H9 (cell line): ENCODE data around the gene GCGR. TPM values are rescaled to one million over a fixed set of nuclear protein-coding genes. Genes with fewer than 3 reads are reported as not detected.
A peak's percentile ranks its signal among the peaks of the same experiment; 100 is the strongest.

Experiments
- DNase-seq: peaks from one replicate; pipeline ENCODE4 v3.0.0-alpha.2; 2017
- H2AFZ ChIP-seq: one replicate; pipeline ENCODE4 v1.6.1; 2013; ENCODE audit warnings: mild to moderate bottlenecking, low read length, control low read depth, moderate library complexity
- H2AK5ac ChIP-seq: 2 replicates; pipeline ENCODE4 v1.6.1; 2013; ENCODE audit warnings: low read length, control low read depth, mixed read lengths; ENCODE audit not compliant: insufficient read length
- H2BK120ac ChIP-seq: one replicate; pipeline ENCODE4 v1.6.1; 2013; ENCODE audit warnings: low read depth, mild to moderate bottlenecking, low read length, control low read depth, inconsistent platforms; ENCODE audit not compliant: poor library complexity, severe bottlenecking
- H2BK12ac ChIP-seq: 2 replicates; pipeline ENCODE4 v1.6.1; 2013; ENCODE audit warnings: low read length, control low read depth, mixed read lengths, low read depth; ENCODE audit not compliant: insufficient read length
- H2BK15ac ChIP-seq: 2 replicates; pipeline ENCODE4 v1.6.1; 2013; ENCODE audit warnings: low read depth, low read length, control low read depth
- H2BK20ac ChIP-seq: one replicate; pipeline ENCODE4 v1.6.1; 2013; ENCODE audit warnings: low read depth, mild to moderate bottlenecking, low read length, control low read depth, inconsistent platforms; ENCODE audit not compliant: poor library complexity, severe bottlenecking
- H2BK5ac ChIP-seq: 2 replicates; pipeline ENCODE4 v1.6.1; 2013; ENCODE audit warnings: low read length, control low read depth, mixed read lengths; ENCODE audit not compliant: insufficient read length
- H3K14ac ChIP-seq: 2 replicates; pipeline ENCODE4 v1.6.1; 2013; ENCODE audit warnings: low read length, control low read depth; ENCODE audit not compliant: insufficient read depth
- H3K18ac ChIP-seq: 2 replicates; pipeline ENCODE4 v1.6.1; 2013; ENCODE audit warnings: low read depth, mild to moderate bottlenecking, mixed read lengths, low read length, control low read depth; ENCODE audit not compliant: insufficient read length
- H3K23ac ChIP-seq: 2 replicates; pipeline ENCODE4 v1.6.1; 2013; ENCODE audit warnings: low read length, control low read depth, mixed read lengths, low read depth; ENCODE audit not compliant: insufficient read length
- H3K23me2 ChIP-seq: 2 replicates; pipeline ENCODE4 v1.6.1; 2013; ENCODE audit warnings: low read depth, mild to moderate bottlenecking, mixed read lengths, low read length, control low read depth; ENCODE audit not compliant: insufficient read length, poor library complexity, severe bottlenecking
- H3K27ac ChIP-seq: 2 replicates; pipeline ENCODE4 v1.5.1; 2013; ENCODE audit warnings: low read length, control low read depth, mixed read lengths, low read depth; ENCODE audit not compliant: insufficient read length
- H3K27me3 ChIP-seq: 2 replicates; pipeline ENCODE4 v1.6.1; 2013; ENCODE audit warnings: low read length, control low read depth, inconsistent platforms; ENCODE audit not compliant: insufficient read depth
- H3K4ac ChIP-seq: 2 replicates; pipeline ENCODE4 v1.6.1; 2013; ENCODE audit warnings: low read depth, mild to moderate bottlenecking, control low read depth, inconsistent platforms, low read length, moderate library complexity
- H3K4me1 ChIP-seq: 2 replicates; pipeline ENCODE4 v1.6.1; 2013; ENCODE audit warnings: low read length, control low read depth, inconsistent platforms; ENCODE audit not compliant: insufficient read depth
- H3K4me2 ChIP-seq: 2 replicates; pipeline ENCODE4 v1.6.1; 2013; ENCODE audit warnings: low read length, control low read depth, mixed read lengths; ENCODE audit not compliant: insufficient read length, insufficient read depth
- H3K56ac ChIP-seq: 2 replicates; pipeline ENCODE4 v1.6.1; 2013; ENCODE audit warnings: low read depth, mild to moderate bottlenecking, mixed read lengths, low read length, control low read depth; ENCODE audit not compliant: insufficient read length
- H3K79me1 ChIP-seq: 2 replicates; pipeline ENCODE4 v1.6.1; 2013; ENCODE audit warnings: low read depth, mild to moderate bottlenecking, moderate library complexity, low read length, control low read depth, inconsistent platforms; ENCODE audit not compliant: insufficient read depth, poor library complexity, severe bottlenecking
- H3K79me2 ChIP-seq: 2 replicates; pipeline ENCODE4 v1.6.1; 2013; ENCODE audit warnings: low read length, control low read depth, inconsistent platforms; ENCODE audit not compliant: insufficient read depth
- H3K9ac ChIP-seq: 2 replicates; pipeline ENCODE4 v1.6.1; 2013; ENCODE audit warnings: low read length, control low read depth, mixed read lengths; ENCODE audit not compliant: insufficient read length; ENCODE audit errors: extremely low read depth
- H3K9me3 ChIP-seq: one replicate; pipeline ENCODE4 v1.6.1; 2013; ENCODE audit warnings: low read depth, low read length, inconsistent platforms; ENCODE audit not compliant: control insufficient read depth
- H3T11ph ChIP-seq: one replicate; pipeline ENCODE4 v1.6.1; 2013; ENCODE audit warnings: mild to moderate bottlenecking, low read length, control low read depth, inconsistent platforms
- H4K20me1 ChIP-seq: one replicate; pipeline ENCODE4 v1.6.1; 2013; ENCODE audit not compliant: control insufficient read depth, insufficient read length, insufficient read depth
- H4K5ac ChIP-seq: 2 replicates; pipeline ENCODE4 v1.6.1; 2013; ENCODE audit warnings: low read depth, mild to moderate bottlenecking, mixed read lengths, low read length, control low read depth; ENCODE audit not compliant: insufficient read length
- H4K8ac ChIP-seq: replicated peaks from 2 replicates; pipeline ENCODE4 v1.6.1; 2013; ENCODE audit warnings: low read length, control low read depth, mixed read lengths, low read depth; ENCODE audit not compliant: insufficient read length
- H4K91ac ChIP-seq: 2 replicates; pipeline ENCODE4 v1.6.1; 2013; ENCODE audit warnings: low read depth, mild to moderate bottlenecking, moderate library complexity, mixed read lengths, low read length, control low read depth; ENCODE audit not compliant: insufficient read length
- H3K27ac Mint-ChIP-seq, 3 experiments: 2 replicates in 2 of 3; 3 replicates in 1 of 3; pipeline ENCODE4 v1.8.0; 2020 to 2021; ENCODE audit warnings: mixed read lengths in 3 of 3, mild to moderate bottlenecking in 1 of 3, moderate library complexity in 1 of 3
- H3K27me3 Mint-ChIP-seq: 2 replicates; pipeline ENCODE4 v1.8.0; 2021; ENCODE audit warnings: low read depth, mild to moderate bottlenecking, moderate library complexity, mixed read lengths
- H3K36me3 Mint-ChIP-seq, 3 experiments: 2 replicates in 2 of 3; 3 replicates in 1 of 3; pipeline ENCODE4 v1.8.0; 2020 to 2021; ENCODE audit warnings: low read depth in 3 of 3, mixed read lengths in 3 of 3; ENCODE audit not compliant: insufficient read depth in 1 of 3
- H3K4me1 Mint-ChIP-seq, 2 experiments: 2 replicates each; pipeline ENCODE4 v1.8.0; 2020; ENCODE audit warnings: mixed read lengths in 2 of 2
- H3K4me3 Mint-ChIP-seq, 2 experiments: 2 replicates in 1 of 2; 3 replicates in 1 of 2; pipeline ENCODE4 v1.8.0; 2020 to 2021; ENCODE audit warnings: mild to moderate bottlenecking in 2 of 2, mixed read lengths in 2 of 2, moderate library complexity in 1 of 2
- H3K9me3 Mint-ChIP-seq, 2 experiments: 2 replicates in 1 of 2; 3 replicates in 1 of 2; pipeline ENCODE4 v1.8.0; 2020; ENCODE audit warnings: mild to moderate bottlenecking in 2 of 2, mixed read lengths in 2 of 2, moderate library complexity in 1 of 2
- WGBS: extraction: QIAGEN DNeasy Blood & Tissue Kit; methylation state at CpG from one replicate; pipeline ENCODE4 v1.1.7; 2013; ENCODE audit warnings: missing lambda C conversion rate, low lambda C conversion rate, mixed read lengths; ENCODE audit not compliant: insufficient read length; ENCODE audit errors: extremely low coverage; 5-methylcytosine and 5-hydroxymethylcytosine counted together
- total RNA-seq: library from RNA; stranded (reverse); gene quantifications from 2 replicates; pipeline ENCODE4 v1.2.1, GENCODE V29; 2021
- TF ChIP-seq, protein P1 (sequence below): fragments of 200-600 bp; sonication (generic); conservative IDR thresholded peaks from 3 replicates; pipeline ENCODE4 v1.8.0; 2021; ENCODE audit warnings: antibody characterized with exemption, mild to moderate bottlenecking

GCGR gene
- total RNA-seq, 1 experiment from 2014 or later, result 0.24 TPM

DNA sequence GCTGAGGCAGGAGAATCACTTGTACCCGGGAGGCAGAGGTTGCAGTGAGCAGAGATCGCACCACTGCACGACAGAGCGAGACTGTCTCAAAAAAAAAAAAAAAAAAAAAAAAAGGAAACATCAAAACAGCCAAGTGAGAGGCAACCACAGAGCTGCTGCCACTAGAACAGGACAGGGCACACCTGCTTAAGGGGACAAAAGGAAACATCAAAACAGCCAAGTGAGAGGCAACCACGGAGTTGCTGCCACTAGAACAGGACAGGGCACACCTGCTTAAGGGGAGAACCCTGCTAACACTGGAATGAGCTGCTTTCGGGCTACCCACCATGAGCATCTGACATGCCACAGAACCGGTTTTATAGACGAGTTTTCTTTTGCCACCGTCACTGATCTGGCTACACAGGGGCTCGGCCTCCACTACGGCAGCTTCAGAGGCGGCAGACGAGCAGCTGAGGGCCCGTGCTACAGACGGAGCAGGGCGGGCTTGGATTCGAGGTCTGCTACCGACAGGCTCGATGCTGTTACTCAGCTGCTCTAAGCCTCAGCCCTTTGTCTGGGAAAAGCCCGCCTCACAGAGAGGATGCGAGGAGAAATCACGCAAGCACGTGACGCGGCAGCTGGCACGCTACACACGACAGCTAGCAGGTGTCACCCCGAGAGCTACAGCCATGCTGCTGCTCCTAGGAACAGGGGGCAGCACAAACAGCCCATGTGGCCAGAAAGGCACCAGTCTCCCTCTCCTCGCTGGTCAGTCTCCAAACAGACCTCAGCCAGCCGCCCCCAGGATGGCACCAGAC is 54.4 kb downstream of the GCGR start:
- Mint-ChIP-seq H3K4me3 (peak overlapping the region; percentile 82 to 88; a peak in 4 of 5 replicates), H3K4me1 (peaks cover 9 to 20% of the 10 kb centered on the region in 2 experiments), H3K27ac (no peak overlapping the region; a peak in 1 of 7 replicates), H3K27me3 (peaks cover 2% of the 10 kb centered on the region), H3K9me3 (peaks cover 0 to 3% of the 10 kb centered on the region in 2 experiments; a peak in 1 of 5 replicates), H3K36me3 (peaks cover 20 to 62% (median 55%) of the 10 kb centered on the region in 3 experiments; a peak in 6 of 7 replicates)
- no peak for DNase-seq
- peak overlapping the region; percentile 78 for H3K4me2 ChIP-seq
- TF ChIP-seq, protein P1, sequence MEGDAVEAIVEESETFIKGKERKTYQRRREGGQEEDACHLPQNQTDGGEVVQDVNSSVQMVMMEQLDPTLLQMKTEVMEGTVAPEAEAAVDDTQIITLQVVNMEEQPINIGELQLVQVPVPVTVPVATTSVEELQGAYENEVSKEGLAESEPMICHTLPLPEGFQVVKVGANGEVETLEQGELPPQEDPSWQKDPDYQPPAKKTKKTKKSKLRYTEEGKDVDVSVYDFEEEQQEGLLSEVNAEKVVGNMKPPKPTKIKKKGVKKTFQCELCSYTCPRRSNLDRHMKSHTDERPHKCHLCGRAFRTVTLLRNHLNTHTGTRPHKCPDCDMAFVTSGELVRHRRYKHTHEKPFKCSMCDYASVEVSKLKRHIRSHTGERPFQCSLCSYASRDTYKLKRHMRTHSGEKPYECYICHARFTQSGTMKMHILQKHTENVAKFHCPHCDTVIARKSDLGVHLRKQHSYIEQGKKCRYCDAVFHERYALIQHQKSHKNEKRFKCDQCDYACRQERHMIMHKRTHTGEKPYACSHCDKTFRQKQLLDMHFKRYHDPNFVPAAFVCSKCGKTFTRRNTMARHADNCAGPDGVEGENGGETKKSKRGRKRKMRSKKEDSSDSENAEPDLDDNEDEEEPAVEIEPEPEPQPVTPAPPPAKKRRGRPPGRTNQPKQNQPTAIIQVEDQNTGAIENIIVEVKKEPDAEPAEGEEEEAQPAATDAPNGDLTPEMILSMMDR, result no peak
- WGBS, result no CpG with 5 or more reads among the region's 30 CpGs
- H4K20me1 ChIP-seq, result peaks cover 2% of the 10 kb centered on the region
- H3K27me3 ChIP-seq, result no peaks in the 10 kb centered on the region
- peaks cover 20% of the 10 kb centered on the region; the same call in 1 of the 2 replicates for H3K79me2 ChIP-seq
- H2BK5ac ChIP-seq, result no peak overlapping the region
- no peaks in the 10 kb centered on the region for H3K9me3 ChIP-seq
- H3K27ac ChIP-seq, result no peak overlapping the region
- H2BK120ac ChIP-seq, result no peak overlapping the region
- H4K8ac ChIP-seq, result no peak overlapping the region
- H2AK5ac ChIP-seq, result no peak overlapping the region
- H3T11ph ChIP-seq, result no peak overlapping the region
- no peak overlapping the region for H3K4ac ChIP-seq
- no peak overlapping the region for H2BK12ac ChIP-seq
- no peak overlapping the region for H3K23ac ChIP-seq
- no peak overlapping the region for H4K91ac ChIP-seq
- peaks cover 14% of the 10 kb centered on the region for H3K79me1 ChIP-seq
- peaks cover 3% of the 10 kb centered on the region; the same call in 1 of the 2 replicates for H3K4me1 ChIP-seq
- no peak overlapping the region for H4K5ac ChIP-seq
- no peak overlapping the region for H3K18ac ChIP-seq
- H2BK15ac ChIP-seq, result no peak overlapping the region
- H3K56ac ChIP-seq, result no peak overlapping the region
- H3K14ac ChIP-seq, result no peak overlapping the region
- H3K23me2 ChIP-seq, result peaks cover 10% of the 10 kb centered on the region
- H2BK20ac ChIP-seq, result no peak overlapping the region
- H3K9ac ChIP-seq, result peak overlapping the region; percentile 13
- H2AFZ ChIP-seq, result no peak overlapping the region
